Heart right ventricle (tissue), 16 donors: ENCODE results near the gene MXD3. TPM values are rescaled to one million over a fixed set of nuclear protein-coding genes. Genes with fewer than 3 reads are reported as not detected.

Experiments
- ATAC-seq, 8 donors: fragments of 200-7000 bp; cut with Tn5 transposase; one replicate each; pipeline ENCODE4 v1.9.1; 2020; ENCODE audit warnings: mild to moderate bottlenecking in 8 of 8, moderate library complexity in 8 of 8, moderate number of reproducible peaks in 1 of 8
- DNase-seq, 2 donors: peaks; one replicate each; pipeline ENCODE4 v3.0.0-alpha.2; 2020
- H3K27ac ChIP-seq, 10 donors: fragments of 200-600 bp; sonication (generic) in 2 of 10; one replicate each; pipeline versions ENCODE4 v1.5.0 to v1.8.0; 2020 to 2022; ENCODE audit warnings: mild to moderate bottlenecking in 3 of 10
- H3K27me3 ChIP-seq, 7 donors: fragments of 200-600 bp; one replicate each; pipeline ENCODE4 v1.8.0; 2021 to 2022; ENCODE audit warnings: mild to moderate bottlenecking in 2 of 7
- H3K36me3 ChIP-seq, 9 donors: fragments of 200-600 bp; sonication (generic) in 1 of 9; one replicate each; pipeline versions ENCODE4 v1.5.0 to v1.8.0; 2020 to 2022; ENCODE audit warnings: mild to moderate bottlenecking in 2 of 9
- H3K4me1 ChIP-seq, 9 donors: fragments of 200-600 bp; sonication (generic) in 1 of 9; one replicate each; pipeline versions ENCODE4 v1.5.0 to v1.8.0; 2020 to 2022; ENCODE audit warnings: mild to moderate bottlenecking in 4 of 9
- H3K4me3 ChIP-seq, 10 donors: fragments of 200-600 bp; sonication (generic) in 2 of 10; one replicate each; pipeline versions ENCODE4 v1.5.0 to v1.8.0; 2020 to 2022; ENCODE audit warnings: mild to moderate bottlenecking in 7 of 10, moderate library complexity in 2 of 10
- H3K9me3 ChIP-seq, 11 donors: fragments of 200-600 bp in 10 of 11; sonication (generic) in 2 of 11; one replicate each; pipeline versions ENCODE4 v1.5.0 to v1.8.0; 2013 to 2022; ENCODE audit warnings: mild to moderate bottlenecking in 2 of 11, control low read depth in 1 of 11, moderate library complexity in 1 of 11
- CTCF ChIP-seq, 9 donors: fragments of 200-600 bp; sonication (generic) in 2 of 9; IDR thresholded peaks; one replicate each; pipeline versions ENCODE4 v1.5.0 to v1.8.0; 2021 to 2022; ENCODE audit warnings: antibody characterized with exemption in 9 of 9, mild to moderate bottlenecking in 5 of 9, moderate library complexity in 1 of 9
- WGBS, 2 donors: extraction: QIAGEN DNeasy Blood & Tissue Kit; methylation state at CpG; one replicate each; pipeline ENCODE4 v1.1.7; 2013; ENCODE audit warnings: inconsistent platforms in 1 of 2; 5-methylcytosine and 5-hydroxymethylcytosine counted together
- intact Hi-C, 10 donors: fragments of 100-400 bp; cut with DNase I; formaldehyde crosslinking; loops; one replicate each; pipeline versions ENCODE4 v1.11.1 to v1.14.2; 2022
- polyA plus RNA-seq, 2 donors: library from polyadenylated mRNA; stranded (reverse); fragments of 200-250 nt; gene quantifications; one replicate each; pipeline ENCODE4 v1.2.3, GENCODE V29; 2013
- total RNA-seq, 10 donors: library from RNA; stranded (reverse); fragmentation: NEBNext Ultra II Directional in 3 of 10; extraction: Animal tissue kit (Norgen Biotek cat#: 25700) in 3 of 10; gene quantifications; one replicate each; pipeline versions ENCODE4 v1.2.1 to v1.2.4, GENCODE V29; 2021 to 2023
- donor health status: Arrhythmogenic right ventricular cardiomyopathy.
- donor health status: ischemic (EF 13 %, LVEDD 7.1; RV severe dilation, severe dysfunction).
- donor health status: healthy with polysubstance abuse.
- donor health status: DM: no; HTN: yes; CAD: no.
- donor health status: DM: no; HTN: no; CAD: no.
- donor health status: ischemic (EF 25% LVEDD 6.9; RV normal size, moderate dysfunction).
- donor health status: ischemic (EF 25% LVEDD 5.7; RV mildly dilated, moderate dysfunction).
- donor health status: healthy.
- donor health status: DM: yes; HTN: yes; CAD: no.
- donor health status: Ischemic cardiomyopathy.
- donor health status: ischemic (EF 35%, LVEDD 5.7; RV mildly dilated, moderate dysfunction).
- donor health status: nonischemic (EF 11% LVEDD 7.7; RV severe dilation, severe dysfunction).
- donor health status: DM: yes; HTN: yes; CAD: no.
- donor health status: PGD.
- donor health status: ischemic (EF 29% LVEDD 5.4; RV normal size, mild dysfunction).
- donor health status: nonischemic (EF 23%, LVEDD 6.1; RV moderate dilation, normal function).

Gene MXD3
- total and polyA plus RNA-seq, 12 donors = 1.2 to 7.1 (median 2.6) TPM

GRCh38 chr5:177304392-177305119, 7.1 kb downstream of the MXD3 start:
- Histone ChIP-seq H3K27me3 (no peaks in the 10 kb centered on the region), H3K4me3 (peak overlapping the region; percentile 67 to 100 (median 94)), H3K36me3 (peaks cover 0 to 46% (median 7%) of the 10 kb centered on the region in 9 donors), H3K4me1 (peaks cover 20 to 91% (median 50%) of the 10 kb centered on the region in 9 donors), H3K9me3 (no peaks in the 10 kb centered on the region), H3K27ac (peak overlapping the region in 9 of 10 donors; percentile 72 to 97 (median 90))
- WGBS, 2 donors = 33 to 39% methylated on average over 16 to 19 of the region's 19 CpGs
- DNase-seq (no peak), ATAC-seq (no peak)
- no peak for TF ChIP-seq CTCF (IDR thresholded peaks at IDR 0.05)
- intact Hi-C loops = loop anchor here in 6 of 10 donors (5.0 to 10.0 kb wide), 3 partner anchors 187 to 192 kb away; no protein-coding TSS in a partner anchor

- no peak for DNase-seq
- Histone ChIP-seq H3K4me3 (peak overlapping the region; percentile 67 to 100 (median 94)), H3K4me1 (peaks cover 20 to 91% (median 52%) of the 10 kb centered on the region in 9 donors), H3K27me3 (no peaks in the 10 kb centered on the region), H3K36me3 (peaks cover 0 to 47% (median 7%) of the 10 kb centered on the region in 9 donors), H3K27ac (peak overlapping the region; percentile 72 to 97 (median 89)), H3K9me3 (no peaks in the 10 kb centered on the region)
- intact Hi-C loops = loop anchor here in 6 of 10 donors (5.0 to 10.0 kb wide), 3 partner anchors 187 to 192 kb away; no protein-coding TSS in a partner anchor
- no peak for TF ChIP-seq CTCF (IDR thresholded peaks at IDR 0.05)
- WGBS, 2 donors = 1 to 2% methylated on average over 25 of the region's 25 CpGs
- no peak for ATAC-seq
Measured at GRCh38 chr5:177303925-177304391, 7.7 kb downstream of the MXD3 start.

GRCh38 chr5:177303121-177303924, 8.4 kb downstream of the MXD3 start, which contains the start of the genes PRELID1 and RAB24:
Gene PRELID1 (plus strand): TSS chr5:177303799. CDS start chr5:177303986, 187 bp downstream.
Gene RAB24 (minus strand): TSS chr5:177303719. CDS start chr5:177303288, 431 bp downstream.
- peak; percentile 82 to 93 (median 86) for ATAC-seq
- H3K4me3 ChIP-seq = peak within 1 kb of the TSS; percentile 67 to 100 (median 94)
- peak; percentile 88 to 91 for DNase-seq
- H3K36me3 ChIP-seq = peaks cover 0 to 54% (median 7%) of the 10 kb centered on the region in 9 donors
- H3K4me1 ChIP-seq = peaks cover 20 to 85% (median 52%) of the 10 kb centered on the region in 9 donors
- 0% methylated on average over 99 to 100 of the region's 100 CpGs for WGBS, 2 donors
- peak in 8 of 9 donors; percentile 12 to 66 (median 35) for TF ChIP-seq CTCF (IDR thresholded peaks at IDR 0.05)
- H3K9me3 ChIP-seq = no peaks in the 10 kb centered on the region
- peak within 1 kb of the TSS; percentile 72 to 97 (median 89) for H3K27ac ChIP-seq
- intact Hi-C loops = loop anchor here in 6 of 10 donors (5.0 to 10.0 kb wide), 3 partner anchors 186 to 191 kb away; no protein-coding TSS in a partner anchor
- H3K27me3 ChIP-seq = no peaks in the 10 kb centered on the region
